GM12864 (cell line): ENCODE data around the gene SNAPC2.

ENCODE experiments used
- DNase-seq: peaks from one replicate; pipeline ENCODE4 v3.0.0-alpha.2; 2011; ENCODE audit warnings: low read depth
- H3K4me3 ChIP-seq: 2 replicates; pipeline ENCODE4 v1.5.1; 2011; ENCODE audit warnings: mild to moderate bottlenecking, low read depth, low read length, control low read depth
- CTCF ChIP-seq: IDR thresholded peaks from 2 replicates; pipeline ENCODE4 v1.5.1; 2011; ENCODE audit warnings: low read depth, mild to moderate bottlenecking, moderate library complexity, low read length, control low read depth, inconsistent platforms; ENCODE audit errors: missing control alignments

Gene SNAPC2

GRCh38 chr19:7933828-7934725, 13.9 kb downstream of the SNAPC2 start:
- no peak overlapping the region for H3K4me3 ChIP-seq
- DNase-seq, result no peak
- no peak for TF ChIP-seq CTCF

- no peak for TF ChIP-seq CTCF
- no peak for DNase-seq
- H3K4me3 ChIP-seq, result no peak overlapping the region
Measured at GRCh38 chr19:7934766-7935165, 14.6 kb downstream of the SNAPC2 start.

GRCh38 chr19:7940841-7941240, 20.7 kb downstream of the SNAPC2 start:
- TF ChIP-seq CTCF, result no peak

GRCh38 chr19:7941895-7942596, 21.9 kb downstream of the SNAPC2 start:
- H3K4me3 ChIP-seq, result peak overlapping the region; percentile 88; the same call in 1 of the 2 replicates
- TF ChIP-seq CTCF, result no peak
- no peak for DNase-seq

More at GRCh38 chr19:7940841-7941240, 20.7 kb downstream of the SNAPC2 start:
- no peak for DNase-seq
- H3K4me3 ChIP-seq, result no peak overlapping the region

GRCh38 chr19:7942981-7943443, 22.9 kb downstream of the SNAPC2 start:
- TF ChIP-seq CTCF, result no peak
- H3K4me3 ChIP-seq, result peak overlapping the region; percentile 88
- no peak for DNase-seq

GRCh38 chr19:7943444-7944176, 23.5 kb downstream of the SNAPC2 start, which contains the start of gene TIMM44:
TSS of gene TIMM44 (minus strand) at chr19:7943666. CDS start at chr19:7943651, 15 bp downstream.
- TF ChIP-seq CTCF, result no peak
- H3K4me3 ChIP-seq, result peak within 1 kb of the TSS; percentile 88
- DNase-seq, result peak; percentile 97
